IMR-90 (cell line): ENCODE data around the gene INPP5B. TPM values are rescaled to one million over a fixed set of nuclear protein-coding genes. Genes with fewer than 3 reads are reported as not detected.

Source experiments
- ATAC-seq: fragments of 200-7000 bp; cut with Tn5 transposase; 2 replicates; pipeline ENCODE4 v1.9.1; 2020; ENCODE audit warnings: low read depth, mild to moderate bottlenecking, moderate library complexity
- BruUV-seq: library from RNA; stranded (reverse); fragments of 400-500 nt; replicated peaks from 2 replicates; lab custom pipeline; 2021; lab: Mats Ljungman, UMichigan
- CTCF ChIA-PET: fragments of 300-600 bp; formaldehyde crosslinking; extraction: SDS; loops from one replicate; lab custom pipeline; 2021; ENCODE audit warnings: antibody characterized with exemption; lab: Yijun Ruan, JAX
- POLR2A ChIA-PET: fragments of 300-600 bp; sonication (Branson Sonifier 250); formaldehyde crosslinking; loops from one replicate; lab custom pipeline; 2022; ENCODE audit warnings: antibody characterized with exemption; ENCODE audit not compliant: unreplicated experiment; lab: Charles Lee
- DNase-seq: peaks from one replicate; pipeline ENCODE4 v3.0.0; 2013
- H2AFZ ChIP-seq: replicated peaks from 2 replicates; pipeline ENCODE3; 2013; ENCODE audit warnings: low read length, mild to moderate bottlenecking; ENCODE audit not compliant: poor library complexity
- H2AK5ac ChIP-seq: 2 replicates; pipeline ENCODE4 v1.6.1; 2013; ENCODE audit warnings: low read depth, low read length, inconsistent platforms
- H2AK9ac ChIP-seq: replicated peaks from 2 replicates; pipeline ENCODE3; 2013; ENCODE audit warnings: mild to moderate bottlenecking, low read depth, low read length, moderate library complexity; ENCODE audit not compliant: poor library complexity
- H2BK120ac ChIP-seq: 2 replicates; pipeline ENCODE4 v1.6.1; 2013; ENCODE audit warnings: low read depth, low read length, inconsistent platforms
- H2BK15ac ChIP-seq: 3 replicates; pipeline ENCODE4 v1.6.1; 2013; ENCODE audit warnings: low read depth, low read length, inconsistent platforms
- H2BK20ac ChIP-seq: 2 replicates; pipeline ENCODE4 v1.6.1; 2013; ENCODE audit warnings: low read depth, mild to moderate bottlenecking, inconsistent platforms, low read length, moderate library complexity
- H2BK5ac ChIP-seq: 2 replicates; pipeline ENCODE4 v1.6.1; 2013; ENCODE audit warnings: mild to moderate bottlenecking, low read depth, low read length, inconsistent platforms; ENCODE audit not compliant: poor library complexity, severe bottlenecking
- H3K14ac ChIP-seq: replicated peaks from 2 replicates; pipeline ENCODE4 v1.6.1; 2013; ENCODE audit warnings: low read depth, low read length, inconsistent platforms
- H3K18ac ChIP-seq: 2 replicates; pipeline ENCODE4 v1.6.1; 2013; ENCODE audit warnings: low read depth, low read length, control low read depth
- H3K23ac ChIP-seq: 2 replicates; pipeline ENCODE4 v1.6.1; 2013; ENCODE audit warnings: low read depth, low read length, inconsistent platforms
- H3K27ac ChIP-seq: 2 replicates; pipeline ENCODE4 v1.5.1; 2013; ENCODE audit warnings: mild to moderate bottlenecking, control low read depth, low read length; ENCODE audit not compliant: insufficient read depth
- H3K27me3 ChIP-seq: 2 replicates; pipeline ENCODE4 v1.6.1; 2013; ENCODE audit warnings: low read length; ENCODE audit not compliant: control insufficient read depth, insufficient read depth
- H3K36me3 ChIP-seq: 2 replicates; pipeline ENCODE4 v1.6.1; 2013; ENCODE audit warnings: low read length, mixed read lengths; ENCODE audit not compliant: control insufficient read depth, insufficient read depth
- H3K4ac ChIP-seq: 2 replicates; pipeline ENCODE4 v1.6.1; 2013; ENCODE audit warnings: low read depth, low read length, inconsistent platforms
- H3K4me1 ChIP-seq: 2 replicates; pipeline ENCODE4 v1.6.1; 2013; ENCODE audit warnings: low read length, mixed read lengths; ENCODE audit not compliant: control insufficient read depth, insufficient read depth
- H3K4me2 ChIP-seq: 2 replicates; pipeline ENCODE4 v1.6.1; 2013; ENCODE audit warnings: low read depth, mild to moderate bottlenecking, control low read depth, low read length, moderate library complexity
- H3K4me3 ChIP-seq: 2 replicates; pipeline ENCODE4 v1.5.1; 2013; ENCODE audit warnings: low read depth, mild to moderate bottlenecking, control low read depth, low read length, moderate library complexity; ENCODE audit not compliant: insufficient read depth
- H3K56ac ChIP-seq: 2 replicates; pipeline ENCODE4 v1.6.1; 2013; ENCODE audit warnings: low read length, inconsistent platforms; ENCODE audit not compliant: insufficient read depth; ENCODE audit errors: extremely low read depth
- H3K79me1 ChIP-seq, 2 experiments: 2 replicates each; pipeline ENCODE4 v1.6.1; 2013; ENCODE audit warnings: low read length in 2 of 2, inconsistent platforms in 1 of 2, low read depth in 1 of 2
- H3K9ac ChIP-seq: 2 replicates; pipeline ENCODE4 v1.6.1; 2013; ENCODE audit warnings: low read depth, low read length, control low read depth
- H3K9me1 ChIP-seq: 2 replicates; pipeline ENCODE4 v1.6.1; 2013; ENCODE audit warnings: low read length, inconsistent platforms; ENCODE audit not compliant: insufficient read depth
- H3K9me3 ChIP-seq: 2 replicates; pipeline ENCODE4 v1.6.1; 2013; ENCODE audit warnings: low read length; ENCODE audit not compliant: control insufficient read depth, insufficient read depth
- H4K20me1 ChIP-seq: 2 replicates; pipeline ENCODE4 v1.6.1; 2013; ENCODE audit warnings: low read length, inconsistent platforms; ENCODE audit not compliant: insufficient read depth
- H4K5ac ChIP-seq: 2 replicates; pipeline ENCODE4 v1.6.1; 2013; ENCODE audit warnings: mild to moderate bottlenecking, low read depth, low read length, control low read depth
- H4K8ac ChIP-seq, 2 experiments: 2 replicates each; pipeline ENCODE4 v1.6.1; 2013; ENCODE audit warnings: low read depth in 2 of 2, low read length in 2 of 2, control low read depth in 1 of 2, inconsistent platforms in 1 of 2
- H4K91ac ChIP-seq: 2 replicates; pipeline ENCODE4 v1.6.1; 2013; ENCODE audit warnings: low read depth, low read length, inconsistent platforms; ENCODE audit not compliant: insufficient read depth
- CEBPB ChIP-seq: IDR thresholded peaks from 2 replicates; pipeline ENCODE4 v1.6.1; 2012; ENCODE audit warnings: low read depth, low read length, improper control_type of control experiment
- CHD1 ChIP-seq: IDR thresholded peaks from 2 replicates; pipeline ENCODE4 v1.6.1; 2012; ENCODE audit warnings: low read depth, low read length, improper control_type of control experiment
- FOS ChIP-seq: fragments of 150-350 bp; IDR thresholded peaks from 2 replicates; pipeline ENCODE4 v1.6.1; 2016; ENCODE audit warnings: low read depth, low read length
- MAFK ChIP-seq: IDR thresholded peaks from 2 replicates; pipeline ENCODE4 v1.6.1; 2012; ENCODE audit warnings: low read depth, low read length, improper control_type of control experiment
- MAZ ChIP-seq: IDR thresholded peaks from 2 replicates; pipeline ENCODE4 v1.6.1; 2012; ENCODE audit warnings: low read depth, mild to moderate bottlenecking, low read length, improper control_type of control experiment, moderate library complexity, borderline replicate concordance
- NFE2L2 ChIP-seq: fragments of 150-350 bp; IDR thresholded peaks from 2 replicates; pipeline ENCODE4 v1.6.1; 2016; ENCODE audit warnings: low read depth, mild to moderate bottlenecking, low read length
- POLR2A ChIP-seq: IDR thresholded peaks from 2 replicates; pipeline ENCODE4 v1.6.1; 2012; ENCODE audit warnings: mild to moderate bottlenecking, low read depth, low read length
- RAD21 ChIP-seq: IDR thresholded peaks from 2 replicates; pipeline ENCODE4 v1.6.1; 2012; ENCODE audit warnings: low read length, improper control_type of control experiment
- RCOR1 ChIP-seq: IDR thresholded peaks from 2 replicates; pipeline ENCODE4 v1.6.1; 2012; ENCODE audit warnings: mild to moderate bottlenecking, low read length, improper control_type of control experiment; ENCODE audit not compliant: insufficient replicate concordance
- RFX5 ChIP-seq: IDR thresholded peaks from 2 replicates; pipeline ENCODE4 v1.8.0; 2012; ENCODE audit warnings: low read depth, mild to moderate bottlenecking, low read length, moderate library complexity
- SMC3 ChIP-seq: fragments of 150-350 bp; IDR thresholded peaks from 2 replicates; pipeline ENCODE4 v1.6.1; 2016; ENCODE audit warnings: low read depth, mild to moderate bottlenecking, antibody characterized with exemption, low read length, moderate library complexity
- WGBS, 2 experiments: methylation state at CpG; one replicate each; pipeline versions ENCODE4 v1.1.5 to v1.1.7; 2013; ENCODE audit warnings: missing lambda C conversion rate in 2 of 2; ENCODE audit not compliant: insufficient read length in 1 of 2; ENCODE audit errors: extremely low coverage in 2 of 2; 5-methylcytosine and 5-hydroxymethylcytosine counted together
- dilution Hi-C: fragments of 300-500 bp; cut with HindIII; formaldehyde crosslinking; loops from one replicate; pipeline ENCODE4 v1.14.3; 2018; ENCODE audit warnings: low sequenced_read_pairs; ENCODE audit not compliant: unreplicated experiment
- in situ Hi-C: fragments of 300-500 bp; cut with MboI; formaldehyde crosslinking; loops from 3 replicates; pipeline ENCODE4 v1.14.3; 2019; ENCODE audit warnings: low sequenced_read_pairs, inconsistent platforms, mixed read lengths
- intact Hi-C: fragments of 100-400 bp; cut with micrococcal nuclease; formaldehyde crosslinking; loops from 2 replicates; pipeline ENCODE4 v1.10.0; 2022
- polyA plus RNA-seq, 3 experiments: library from polyadenylated mRNA; depleted of rRNA; stranded (reverse); fragments of >200 nt; gene quantifications; 2 replicates each; pipeline ENCODE4 v1.2.3, GENCODE V29; 2012; ENCODE audit warnings: low replicate concordance in 1 of 3
- total RNA-seq: library from RNA; depleted of rRNA; stranded (reverse); fragments of >200 nt; gene quantifications from 2 replicates; pipeline ENCODE4 v1.2.3, GENCODE V29; 2012
- TF ChIP-seq, protein P1 (sequence below): conservative IDR thresholded peaks from 2 replicates; pipeline ENCODE4 v1.5.1; 2012; ENCODE audit warnings: mild to moderate bottlenecking, low read depth, low read length, improper control_type of control experiment
- TF ChIP-seq, protein P2 (sequence below): fragments of 150-350 bp; IDR thresholded peaks from 2 replicates; pipeline ENCODE4 v1.6.1; 2016; ENCODE audit warnings: low read depth, mild to moderate bottlenecking, low read length, moderate library complexity, borderline replicate concordance
- TF ChIP-seq, protein P3 (sequence below): fragments of 150-350 bp; IDR thresholded peaks from 2 replicates; pipeline ENCODE4 v1.6.1; 2017; ENCODE audit warnings: mild to moderate bottlenecking, antibody characterized with exemption, low read length, low read depth

INPP5B gene
- total and polyA plus RNA-seq, 2 of the 4 experiments (the other 2 are of a cell fraction), result 9.4 to 20.4 TPM

DNA sequence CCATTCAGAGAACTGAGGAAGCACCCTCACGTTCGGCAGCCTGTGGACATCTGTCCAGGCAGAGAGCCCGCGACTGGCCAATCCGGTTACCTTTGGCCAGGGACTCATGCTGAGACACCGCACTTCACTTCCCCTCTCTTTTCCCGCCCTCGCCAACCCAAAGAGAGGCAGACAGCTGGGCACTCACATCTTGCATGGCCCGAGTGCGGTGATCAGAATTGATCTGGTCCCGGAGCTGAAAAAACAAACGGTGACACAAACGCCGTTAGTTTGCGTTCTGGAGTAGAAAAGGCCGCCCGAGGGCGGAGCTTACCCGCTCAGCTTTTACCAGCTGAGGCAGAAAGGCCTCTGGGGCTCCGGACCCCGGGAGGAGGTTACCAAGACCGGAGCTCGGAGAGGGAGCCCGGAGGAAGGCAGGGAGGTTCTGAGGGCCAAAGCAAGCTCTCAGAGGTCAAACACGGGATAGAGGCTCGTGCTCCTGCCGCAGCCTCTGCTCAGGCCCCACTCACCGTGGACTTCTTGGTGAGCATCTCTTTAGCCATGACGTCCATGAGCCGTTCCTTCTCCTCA is 42.6 kb upstream of the INPP5B start:
- peak overlapping the region; percentile 91 for H2AFZ ChIP-seq
- no TSS peak for BruUV-seq
- no peaks in the 10 kb centered on the region for H3K9me3 ChIP-seq
- H2AK5ac ChIP-seq, result peak overlapping the region; percentile 65
- no peak overlapping the region for H2BK20ac ChIP-seq
- peak overlapping the region; percentile 57 for H3K4me3 ChIP-seq
- TF ChIP-seq, protein P1, sequence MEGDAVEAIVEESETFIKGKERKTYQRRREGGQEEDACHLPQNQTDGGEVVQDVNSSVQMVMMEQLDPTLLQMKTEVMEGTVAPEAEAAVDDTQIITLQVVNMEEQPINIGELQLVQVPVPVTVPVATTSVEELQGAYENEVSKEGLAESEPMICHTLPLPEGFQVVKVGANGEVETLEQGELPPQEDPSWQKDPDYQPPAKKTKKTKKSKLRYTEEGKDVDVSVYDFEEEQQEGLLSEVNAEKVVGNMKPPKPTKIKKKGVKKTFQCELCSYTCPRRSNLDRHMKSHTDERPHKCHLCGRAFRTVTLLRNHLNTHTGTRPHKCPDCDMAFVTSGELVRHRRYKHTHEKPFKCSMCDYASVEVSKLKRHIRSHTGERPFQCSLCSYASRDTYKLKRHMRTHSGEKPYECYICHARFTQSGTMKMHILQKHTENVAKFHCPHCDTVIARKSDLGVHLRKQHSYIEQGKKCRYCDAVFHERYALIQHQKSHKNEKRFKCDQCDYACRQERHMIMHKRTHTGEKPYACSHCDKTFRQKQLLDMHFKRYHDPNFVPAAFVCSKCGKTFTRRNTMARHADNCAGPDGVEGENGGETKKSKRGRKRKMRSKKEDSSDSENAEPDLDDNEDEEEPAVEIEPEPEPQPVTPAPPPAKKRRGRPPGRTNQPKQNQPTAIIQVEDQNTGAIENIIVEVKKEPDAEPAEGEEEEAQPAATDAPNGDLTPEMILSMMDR, result no peak
- no peak for TF ChIP-seq POLR2A
- no peak for TF ChIP-seq CHD1
- TF ChIP-seq MAFK, result no peak
- TF ChIP-seq RFX5, result no peak
- no peak for TF ChIP-seq MAZ
- no peak for TF ChIP-seq FOS
- no peak for TF ChIP-seq RAD21
- TF ChIP-seq, protein P2, sequence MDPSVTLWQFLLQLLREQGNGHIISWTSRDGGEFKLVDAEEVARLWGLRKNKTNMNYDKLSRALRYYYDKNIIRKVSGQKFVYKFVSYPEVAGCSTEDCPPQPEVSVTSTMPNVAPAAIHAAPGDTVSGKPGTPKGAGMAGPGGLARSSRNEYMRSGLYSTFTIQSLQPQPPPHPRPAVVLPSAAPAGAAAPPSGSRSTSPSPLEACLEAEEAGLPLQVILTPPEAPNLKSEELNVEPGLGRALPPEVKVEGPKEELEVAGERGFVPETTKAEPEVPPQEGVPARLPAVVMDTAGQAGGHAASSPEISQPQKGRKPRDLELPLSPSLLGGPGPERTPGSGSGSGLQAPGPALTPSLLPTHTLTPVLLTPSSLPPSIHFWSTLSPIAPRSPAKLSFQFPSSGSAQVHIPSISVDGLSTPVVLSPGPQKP, result no peak
- TF ChIP-seq NFE2L2, result no peak
- no peak for TF ChIP-seq SMC3
- no peak for TF ChIP-seq RCOR1
- no peak for TF ChIP-seq CEBPB
- TF ChIP-seq, protein P3, sequence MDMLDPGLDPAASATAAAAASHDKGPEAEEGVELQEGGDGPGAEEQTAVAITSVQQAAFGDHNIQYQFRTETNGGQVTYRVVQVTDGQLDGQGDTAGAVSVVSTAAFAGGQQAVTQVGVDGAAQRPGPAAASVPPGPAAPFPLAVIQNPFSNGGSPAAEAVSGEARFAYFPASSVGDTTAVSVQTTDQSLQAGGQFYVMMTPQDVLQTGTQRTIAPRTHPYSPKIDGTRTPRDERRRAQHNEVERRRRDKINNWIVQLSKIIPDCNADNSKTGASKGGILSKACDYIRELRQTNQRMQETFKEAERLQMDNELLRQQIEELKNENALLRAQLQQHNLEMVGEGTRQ, result no peak
- CTCF ChIA-PET, result interaction anchor here (0.6 to 1.3 kb wide), 5 partner anchors 11 to 35 kb away, joined by 3 to 8 read pairs (median 4); no protein-coding TSS in a partner anchor
- H4K20me1 ChIP-seq, result no peaks in the 10 kb centered on the region; the same call in 1 of the 2 replicates
- H3K36me3 ChIP-seq, result peaks cover 7% of the 10 kb centered on the region; the same call in 1 of the 2 replicates
- H3K9me1 ChIP-seq, result no peaks in the 10 kb centered on the region
- peak overlapping the region; percentile 23 for H2BK5ac ChIP-seq
- DNase-seq, result peak; percentile 23
- intact Hi-C loops (no loop called here), dilution Hi-C loops (no loop called here), in situ Hi-C loops (no loop called here)
- H3K79me1 ChIP-seq, result peaks cover 15 to 23% of the 10 kb centered on the region in 2 experiments
- H3K27ac ChIP-seq, result peak overlapping the region; percentile 64
- 1% methylated on average over 17 of the region's 30 CpGs; no CpG with 5 or more reads in 1 of the 2 experiments for WGBS, 2 experiments
- peak overlapping the region in 1 of 2 experiments; percentile 89; a peak in 2 of 4 replicates for H4K8ac ChIP-seq
- no peak overlapping the region for H3K18ac ChIP-seq
- peak overlapping the region; percentile 44 for H4K91ac ChIP-seq
- H3K4me1 ChIP-seq, result no peaks in the 10 kb centered on the region
- H2BK15ac ChIP-seq, result no peak overlapping the region
- ATAC-seq, result peak; percentile 44
- peak overlapping the region; percentile 81 for H3K9ac ChIP-seq
- peak overlapping the region; percentile 14; the same call in 1 of the 2 replicates for H4K5ac ChIP-seq
- H3K14ac ChIP-seq, result peak overlapping the region; percentile 82
- peak overlapping the region; percentile 65 for H3K4me2 ChIP-seq
- peak overlapping the region; percentile 61 for H3K4ac ChIP-seq
- peak overlapping the region; percentile 22; the same call in 1 of the 2 replicates for H2BK120ac ChIP-seq
- H3K27me3 ChIP-seq, result no peaks in the 10 kb centered on the region
- POLR2A ChIA-PET, result no interaction called here
- H2AK9ac ChIP-seq, result peak overlapping the region; percentile 96
- peak overlapping the region; percentile 64; the same call in 1 of the 2 replicates for H3K56ac ChIP-seq
- peak overlapping the region; percentile 71; the same call in 1 of the 2 replicates for H3K23ac ChIP-seq
